HG02840 (cell line): Measurements from ENCODE around the gene ATP8B4.

Source experiments
- ATAC-seq: cut with Tn5 transposase; IDR thresholded peaks from one replicate; pipeline ENCODE4 v1.9.1; 2021; ENCODE audit warnings: mild to moderate bottlenecking, moderate library complexity, moderate number of reproducible peaks; ENCODE audit not compliant: unreplicated experiment, low FRiP score

ATP8B4 gene

GRCh38 chr15:49901996-49902684 lies 216.9 kb downstream of the ATP8B4 start:
- no peak for ATAC-seq

- no peak for ATAC-seq
Measured at GRCh38 chr15:49901321-49901720, 217.7 kb downstream of the ATP8B4 start.

- no peak for ATAC-seq
Measured at GRCh38 chr15:49900903-49901235, 218.2 kb downstream of the ATP8B4 start.

GRCh38 chr15:49900006-49900902 lies 218.8 kb downstream of the ATP8B4 start:
- ATAC-seq = no peak

- ATAC-seq = no peak
Measured at GRCh38 chr15:49898575-49899283, 220.3 kb downstream of the ATP8B4 start.

- ATAC-seq = no peak
Measured at GRCh38 chr15:49898097-49898496, 220.9 kb downstream of the ATP8B4 start.

- no peak for ATAC-seq
Measured at GRCh38 chr15:49895347-49896223, 223.4 kb downstream of the ATP8B4 start.

GRCh38 chr15:49890689-49891088 lies 228.3 kb downstream of the ATP8B4 start:
- ATAC-seq = no peak

- ATAC-seq = no peak
Measured at GRCh38 chr15:49889536-49889935, 229.5 kb downstream of the ATP8B4 start.

- no peak for ATAC-seq
Measured at GRCh38 chr15:49888734-49889133, 230.3 kb downstream of the ATP8B4 start.

GRCh38 chr15:49888323-49888693 lies 230.7 kb downstream of the ATP8B4 start:
- no peak for ATAC-seq

GRCh38 chr15:49887659-49888322 lies 231.2 kb downstream of the ATP8B4 start:
- no peak for ATAC-seq

GRCh38 chr15:49883121-49883520 lies 235.9 kb downstream of the ATP8B4 start:
- no peak for ATAC-seq

GRCh38 chr15:49881866-49882265 lies 237.2 kb downstream of the ATP8B4 start:
- ATAC-seq = no peak

- ATAC-seq = no peak
Measured at GRCh38 chr15:49881433-49881832, 237.6 kb downstream of the ATP8B4 start.

GRCh38 chr15:49877873-49878521 lies 241.0 kb downstream of the ATP8B4 start:
- no peak for ATAC-seq

- no peak for ATAC-seq
Measured at GRCh38 chr15:49877117-49877872, 241.7 kb downstream of the ATP8B4 start.

- ATAC-seq = no peak
Measured at GRCh38 chr15:49876401-49877038, 242.5 kb downstream of the ATP8B4 start.
